ACHN (cell line): ENCODE data around the gene RNF5.
A peak's percentile ranks its signal among the peaks of the same experiment; 100 is the strongest.

ENCODE experiments used
- DNase-seq: peaks from one replicate; pipeline ENCODE4 v3.0.0-alpha.2; 2015
- in situ Hi-C: cut with HindIII; loops from 2 replicates; pipeline ENCODE4 v1.10.0; 2017; ENCODE audit warnings: low sequenced_read_pairs, low pct_ligation_motif_present, low pct_unique_long_range_greater_than_20kb

RNF5 gene

DNA sequence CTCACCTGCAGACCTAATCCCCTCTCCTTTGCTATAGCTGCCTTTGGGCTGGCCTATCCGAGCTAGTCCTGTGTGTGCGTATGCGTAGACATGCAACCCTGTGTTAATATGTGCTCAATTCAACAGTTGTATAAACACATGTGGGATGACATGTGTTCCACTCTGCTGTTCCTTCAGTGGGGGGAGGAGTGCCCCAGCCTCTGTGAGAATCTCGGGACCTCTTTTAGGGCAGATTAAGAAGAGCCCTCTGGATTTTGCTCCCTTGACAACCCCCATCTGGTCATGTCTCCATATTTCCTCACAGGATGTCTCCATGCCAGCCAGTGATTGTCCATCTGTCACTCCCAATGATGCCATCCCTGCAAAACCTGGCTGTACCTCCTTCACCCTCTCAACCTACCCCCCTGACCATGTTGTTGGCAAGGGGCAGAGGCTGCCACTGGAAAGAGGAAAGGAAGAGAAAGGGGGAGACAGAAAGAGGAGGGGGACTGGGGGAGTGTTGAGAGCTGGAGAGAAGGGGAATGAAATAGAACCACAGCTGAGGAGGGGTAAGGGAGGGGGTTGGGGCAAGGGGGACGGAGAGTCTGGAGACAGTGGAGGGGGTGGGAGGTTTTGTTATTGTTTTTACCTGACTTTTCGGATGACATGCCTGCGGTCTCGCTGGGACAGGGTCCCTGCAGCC lies 26.9 kb upstream of the RNF5 start:
- DNase-seq, result no peak
- in situ Hi-C loops, result no loop called here

DNA sequence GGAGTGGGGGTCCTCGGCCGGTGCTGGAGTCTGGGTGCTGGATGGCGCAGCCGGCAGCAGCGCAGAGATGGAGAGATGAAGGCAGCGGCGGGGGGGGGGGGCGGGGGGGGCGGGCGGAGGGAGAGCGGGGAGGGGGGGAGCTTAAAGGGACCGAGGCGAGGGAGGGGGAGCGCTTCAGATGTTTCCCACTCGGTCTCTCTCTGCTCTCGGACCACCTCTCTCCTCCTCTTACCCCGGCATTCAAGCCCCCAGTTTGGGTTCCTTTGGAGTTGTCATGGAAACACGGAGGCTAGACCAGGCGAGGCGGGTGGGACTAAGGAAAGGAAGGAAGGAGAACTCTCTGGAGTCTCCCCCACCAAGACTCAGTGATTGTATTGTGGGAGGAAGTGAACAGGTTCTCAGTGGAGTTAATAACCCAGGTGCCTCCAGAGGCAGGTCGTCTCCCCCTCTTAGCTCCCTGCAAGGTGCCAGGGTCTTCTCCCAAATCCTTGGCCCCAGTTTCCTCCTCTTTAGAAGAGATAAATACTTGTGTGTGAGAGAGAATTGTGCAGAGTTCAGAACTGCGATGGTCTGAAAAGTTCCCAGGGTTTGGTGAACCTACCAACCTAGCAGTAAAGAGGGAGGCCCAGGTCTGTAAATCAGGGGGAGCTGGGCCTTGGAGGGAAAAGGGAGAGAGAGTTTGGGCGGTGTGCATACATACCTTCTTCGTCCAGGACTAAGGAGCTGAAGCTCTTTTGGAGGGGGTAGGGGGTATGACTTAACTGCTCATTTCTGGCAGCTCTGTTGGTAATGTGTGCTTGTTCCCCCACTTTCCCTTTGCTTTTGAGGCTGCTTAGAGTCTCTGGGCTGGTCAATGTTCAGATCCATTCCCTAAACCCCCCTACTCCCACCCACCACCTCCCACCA lies 26.1 kb upstream of the RNF5 start, which contains the start of gene PRRT1:
Gene PRRT1 (minus strand): TSS at position 77 of the 906 bp plus-strand sequence. CDS start 112 bp downstream, outside the sequence.
- no peak for DNase-seq
- in situ Hi-C loops, result no loop called here

DNA sequence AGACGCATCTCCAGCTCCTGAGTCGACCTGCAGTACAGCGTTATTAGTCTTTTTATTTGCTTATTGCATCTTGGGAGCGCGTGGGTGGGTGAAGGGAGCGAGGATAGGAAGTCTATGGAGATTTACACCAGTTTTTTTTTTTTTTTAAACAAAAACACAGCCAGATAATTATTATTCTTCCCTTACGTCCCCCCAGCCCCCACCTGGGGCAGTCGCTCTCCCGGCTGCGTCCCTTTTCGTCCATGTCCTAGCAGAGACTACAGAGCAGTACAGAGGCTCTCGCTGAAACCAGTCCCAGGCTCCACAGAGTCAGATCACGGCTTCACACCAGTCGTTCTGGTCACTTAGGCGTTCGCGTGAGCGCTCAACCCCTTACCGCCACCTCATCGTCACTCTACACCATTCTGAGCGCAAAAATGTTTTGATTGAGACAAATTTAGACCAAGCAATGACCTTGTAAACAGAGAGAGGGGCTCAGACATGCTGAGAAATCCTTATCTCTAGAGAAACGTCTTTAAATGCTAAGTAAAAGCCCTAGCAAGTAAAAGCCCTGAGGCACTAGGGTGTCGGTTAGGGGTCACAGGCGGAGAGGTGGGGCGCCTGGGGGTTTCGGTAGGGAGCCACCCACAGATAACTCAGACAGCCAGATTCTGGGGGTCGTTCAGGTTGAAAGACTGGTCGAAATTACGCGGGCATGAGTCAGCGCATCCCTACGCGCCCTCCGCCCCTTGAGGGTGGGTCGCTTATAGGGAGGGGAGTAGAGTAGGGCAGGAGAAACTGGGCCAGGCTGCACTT lies 25.2 kb upstream of the RNF5 start:
- in situ Hi-C loops, result no loop called here
- DNase-seq, result peak; percentile 49

DNA sequence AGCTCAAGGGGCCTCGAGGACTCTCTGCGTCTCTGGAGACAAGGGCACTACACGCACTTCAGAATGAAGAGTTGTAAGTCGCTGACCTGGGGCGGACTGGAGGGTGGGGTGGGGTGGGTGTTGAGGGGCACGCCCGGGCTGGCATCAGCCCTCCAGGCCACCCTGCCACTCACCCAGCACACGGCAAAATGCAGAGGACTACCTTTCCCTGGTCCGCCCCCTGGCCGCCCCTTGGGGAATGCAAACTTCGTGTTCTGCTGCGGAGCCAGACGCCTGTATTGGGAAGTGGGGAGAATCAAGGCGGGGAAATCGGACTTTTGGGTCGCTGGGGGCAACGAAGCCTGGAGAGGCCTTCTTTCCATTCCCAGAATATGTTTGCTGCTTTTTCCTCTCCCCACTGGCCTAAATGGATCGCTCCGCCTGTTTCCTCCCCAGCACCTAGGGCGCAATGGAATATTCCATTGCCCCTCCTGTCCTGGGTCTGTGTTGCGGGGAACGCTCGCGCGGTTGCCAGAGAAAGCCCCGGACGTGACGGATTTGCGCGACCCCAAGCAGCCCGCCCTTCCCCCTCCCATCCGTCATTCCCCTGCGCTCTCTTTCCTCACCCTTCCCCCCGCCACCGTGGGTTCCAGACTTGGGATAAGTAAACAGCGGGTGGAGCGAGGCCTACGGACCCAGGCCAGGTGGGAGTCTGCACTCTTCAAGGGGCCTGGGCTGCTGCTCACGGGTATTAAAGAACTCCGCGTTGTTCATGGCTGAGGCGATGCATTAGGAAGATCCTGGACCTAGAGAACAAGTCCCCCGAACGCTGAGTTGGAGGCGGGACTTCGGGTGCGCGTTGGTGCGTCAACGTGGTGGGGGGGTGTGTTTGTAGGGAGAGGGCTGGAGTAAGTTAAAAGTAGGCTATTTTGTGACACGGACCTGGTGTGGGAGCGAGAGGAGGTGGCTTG lies 24.4 kb upstream of the RNF5 start, which contains the start of gene PPT2:
Gene PPT2 (plus strand): TSS at position 578 of the 950 bp plus-strand sequence. CDS start 454 bp downstream, outside the sequence.
- peak; percentile 84 for DNase-seq
- in situ Hi-C loops, result no loop called here

DNA sequence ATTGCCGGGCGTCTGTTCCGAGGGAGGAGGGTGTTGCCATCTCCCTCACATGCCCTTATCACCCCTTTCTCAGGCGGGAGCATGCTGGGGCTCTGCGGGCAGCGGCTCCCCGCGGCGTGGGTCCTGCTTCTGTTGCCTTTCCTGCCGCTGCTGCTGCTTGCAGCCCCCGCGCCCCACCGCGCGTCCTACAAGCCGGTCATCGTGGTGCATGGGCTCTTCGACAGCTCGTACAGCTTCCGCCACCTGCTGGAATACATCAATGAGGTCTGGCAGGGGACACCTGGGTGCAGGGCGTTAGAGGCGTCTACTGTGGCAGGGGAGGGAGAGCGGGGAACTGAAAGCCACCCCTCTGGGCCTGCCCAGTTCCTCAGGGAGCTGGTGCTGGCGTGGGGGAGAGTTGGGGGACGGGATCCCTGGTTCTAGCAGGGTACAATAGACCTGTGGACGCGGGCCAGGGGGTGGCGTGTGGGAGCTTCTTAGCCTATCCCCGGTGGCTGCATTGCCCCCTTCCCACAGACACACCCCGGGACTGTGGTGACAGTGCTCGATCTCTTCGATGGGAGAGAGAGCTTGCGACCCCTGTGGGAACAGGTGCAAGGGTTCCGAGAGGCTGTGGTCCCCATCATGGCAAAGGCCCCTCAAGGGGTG lies 23.6 kb upstream of the RNF5 start:
- in situ Hi-C loops, result no loop called here
- peak; percentile 70 for DNase-seq

DNA sequence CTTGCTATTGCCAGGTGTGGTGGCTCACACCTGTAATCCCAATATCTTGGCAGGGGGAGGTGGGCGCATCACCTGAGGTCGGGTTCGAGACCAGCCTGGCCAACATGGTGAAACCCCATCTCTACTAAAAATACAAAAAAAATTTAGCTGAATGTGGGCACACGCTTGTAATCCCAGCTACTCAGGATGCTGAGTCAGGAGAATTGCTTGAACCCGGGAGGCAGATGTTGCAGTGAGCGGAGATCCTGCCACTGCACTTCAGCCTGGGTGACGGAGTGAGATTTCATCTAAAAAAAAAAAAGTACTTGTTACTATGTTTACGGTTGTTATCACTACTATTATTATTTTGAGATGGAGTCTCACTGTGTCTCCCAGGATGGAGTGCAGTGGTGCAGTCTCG lies 21.3 kb upstream of the RNF5 start:
- DNase-seq, result no peak
- in situ Hi-C loops, result no loop called here

DNA sequence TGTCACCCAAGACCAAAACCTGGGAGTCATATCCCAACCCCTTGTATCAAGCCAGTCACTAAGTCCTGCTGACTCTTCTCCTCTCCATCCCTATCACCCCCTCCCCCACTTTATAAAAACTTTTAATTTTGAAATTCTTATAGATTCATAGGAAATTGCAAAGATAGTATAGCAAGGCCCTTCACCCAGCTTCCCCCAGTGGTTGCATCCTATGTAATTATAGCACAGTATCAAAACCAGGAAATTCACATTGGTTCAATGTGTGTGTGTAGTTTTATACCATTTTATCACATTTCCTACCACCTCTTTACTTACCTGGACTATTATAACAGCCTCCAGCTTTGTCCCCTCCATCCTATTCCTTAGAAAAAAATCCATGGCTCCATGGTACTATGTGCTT lies 20.2 kb upstream of the RNF5 start:
- no peak for DNase-seq

DNA sequence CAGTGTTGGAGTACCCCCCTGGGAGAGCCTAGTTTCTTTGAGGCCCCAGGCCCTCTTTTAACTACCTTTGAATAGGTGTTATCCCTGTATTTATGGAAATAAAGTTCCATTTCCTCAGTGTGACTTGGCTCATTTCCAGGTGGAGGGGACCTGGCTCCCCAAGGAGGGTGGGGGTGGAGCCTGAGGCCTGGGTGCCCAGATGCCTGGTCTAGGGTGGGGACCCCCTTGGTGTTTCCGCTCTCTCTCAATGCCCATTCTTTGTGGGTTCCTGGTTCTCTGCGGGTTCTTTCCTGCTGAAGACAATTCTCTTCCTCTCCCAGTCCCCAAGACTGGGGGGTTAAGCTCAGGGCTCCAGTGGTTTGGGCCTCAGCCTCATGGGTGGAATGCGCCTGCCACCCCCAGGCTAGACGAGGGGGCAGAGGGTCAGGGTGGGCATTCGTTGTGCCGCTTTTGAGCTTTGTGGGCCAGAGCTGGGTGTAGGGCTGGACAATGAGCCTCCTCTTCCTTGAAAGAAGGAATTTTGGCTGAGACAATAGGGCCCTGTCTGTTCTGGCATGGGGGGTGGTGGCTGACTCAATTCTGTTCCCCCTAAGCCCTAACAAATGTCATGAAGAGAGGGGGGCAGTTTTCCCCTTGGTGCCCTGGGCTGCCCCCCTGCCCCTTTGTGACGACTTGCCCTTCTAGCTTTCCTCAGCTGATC lies 14.5 kb upstream of the RNF5 start:
- no peak for DNase-seq
- in situ Hi-C loops, result no loop called here

More for the DNA sequence above, 20.2 kb upstream of the RNF5 start:
- in situ Hi-C loops, result no loop called here

DNA sequence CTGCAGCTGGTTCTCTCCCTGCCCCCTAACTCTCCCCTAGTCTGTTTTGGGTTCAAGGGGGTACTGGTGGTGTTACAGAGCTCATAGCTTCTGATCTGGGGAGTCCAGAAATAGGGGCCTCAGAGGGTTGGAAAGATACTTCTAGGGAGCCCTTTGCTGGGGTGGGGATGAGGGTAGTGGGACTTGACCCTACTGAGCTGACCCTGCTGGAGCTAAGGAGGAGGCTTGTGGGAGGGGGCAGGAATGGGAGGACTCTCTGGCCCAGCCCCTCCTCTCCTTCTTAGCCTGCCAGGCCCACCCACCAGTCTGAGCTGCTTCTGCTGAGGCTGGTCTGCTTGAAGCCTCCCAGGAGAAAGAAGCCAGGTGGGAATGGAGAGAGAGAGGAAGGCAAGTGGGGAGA lies 13.9 kb upstream of the RNF5 start, which contains the start of gene EGFL8:
Gene EGFL8 (plus strand): TSS at position 301 of the 400 bp plus-strand sequence. CDS start 1,571 bp downstream, outside the sequence.
- no peak for DNase-seq
- in situ Hi-C loops, result no loop called here

DNA sequence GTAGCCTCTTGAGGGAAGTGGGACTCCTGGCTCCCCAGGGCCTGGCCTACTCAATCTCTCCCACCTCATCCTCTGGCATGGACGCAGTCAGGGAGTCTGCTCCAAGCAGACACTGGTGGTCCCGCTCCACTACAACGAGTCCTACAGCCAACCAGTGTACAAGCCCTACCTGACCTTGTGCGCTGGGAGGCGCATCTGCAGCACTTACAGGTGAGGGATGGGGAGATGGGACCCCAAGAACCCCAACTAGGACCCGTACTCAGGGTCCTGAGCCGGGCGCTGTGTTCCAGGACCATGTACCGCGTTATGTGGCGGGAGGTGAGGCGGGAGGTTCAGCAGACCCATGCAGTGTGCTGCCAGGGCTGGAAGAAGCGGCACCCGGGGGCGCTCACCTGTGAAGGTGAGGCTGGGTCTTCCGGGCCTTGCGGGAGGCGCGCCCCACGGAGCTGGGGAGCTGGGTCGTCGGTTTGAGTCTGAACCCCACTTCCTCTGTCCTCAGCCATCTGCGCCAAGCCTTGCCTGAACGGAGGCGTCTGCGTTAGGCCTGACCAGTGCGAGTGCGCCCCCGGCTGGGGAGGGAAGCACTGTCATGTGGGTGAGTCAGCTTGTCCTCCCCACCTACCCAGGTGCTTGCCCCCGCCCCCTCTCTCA lies 11.7 kb upstream of the RNF5 start:
- in situ Hi-C loops, result no loop called here
- no peak for DNase-seq

DNA sequence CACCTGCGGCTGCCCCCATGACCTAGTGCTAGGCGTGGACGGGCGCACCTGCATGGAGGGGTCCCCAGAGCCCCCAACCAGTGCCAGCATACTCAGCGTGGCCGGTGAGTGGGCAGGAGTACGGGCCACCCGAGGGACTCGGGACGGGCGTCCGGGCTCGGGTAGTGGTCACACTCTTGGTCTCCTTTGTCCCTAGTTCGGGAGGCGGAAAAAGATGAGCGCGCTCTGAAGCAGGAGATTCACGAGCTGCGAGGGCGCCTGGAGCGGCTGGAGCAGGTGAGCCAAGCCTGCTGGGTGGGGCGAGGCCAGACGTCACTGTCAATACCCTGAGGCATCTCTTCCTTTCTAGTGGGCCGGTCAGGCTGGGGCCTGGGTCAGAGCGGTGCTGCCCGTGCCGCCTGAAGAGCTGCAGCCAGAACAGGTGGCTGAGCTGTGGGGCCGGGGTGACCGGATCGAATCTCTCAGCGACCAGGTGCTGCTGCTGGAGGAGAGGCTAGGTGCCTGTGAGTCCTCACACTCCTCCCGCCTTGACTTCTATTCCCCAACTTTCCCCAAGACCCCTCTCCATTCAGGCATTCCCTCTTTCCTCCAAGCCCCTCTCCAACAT lies 10.9 kb upstream of the RNF5 start:
- in situ Hi-C loops, result no loop called here
- no peak for DNase-seq

DNA sequence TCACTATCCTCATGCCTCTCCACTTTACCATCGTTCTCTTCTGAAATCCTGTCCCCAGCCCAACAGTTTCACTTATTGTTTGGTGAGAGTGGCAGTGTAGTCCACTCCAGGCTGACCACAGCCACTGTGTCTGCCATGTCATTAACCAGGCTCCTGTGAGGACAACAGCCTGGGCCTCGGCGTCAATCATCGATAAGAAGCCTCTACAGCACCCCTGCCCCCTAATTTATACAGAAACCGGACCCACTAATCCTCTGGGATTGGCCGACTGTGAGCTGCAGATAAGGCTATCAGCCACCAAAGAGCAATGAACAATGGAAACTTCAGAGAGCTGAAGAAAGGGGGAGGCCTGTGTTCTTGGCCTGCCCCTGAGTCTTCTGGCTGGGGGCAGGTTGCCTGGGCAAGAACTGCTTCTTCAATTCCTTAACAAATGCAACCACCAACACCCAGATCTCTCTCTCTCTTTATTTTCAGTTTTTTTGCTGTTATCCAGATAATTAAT lies 10.4 kb upstream of the RNF5 start:
- no peak for DNase-seq
- in situ Hi-C loops, result no loop called here

DNA sequence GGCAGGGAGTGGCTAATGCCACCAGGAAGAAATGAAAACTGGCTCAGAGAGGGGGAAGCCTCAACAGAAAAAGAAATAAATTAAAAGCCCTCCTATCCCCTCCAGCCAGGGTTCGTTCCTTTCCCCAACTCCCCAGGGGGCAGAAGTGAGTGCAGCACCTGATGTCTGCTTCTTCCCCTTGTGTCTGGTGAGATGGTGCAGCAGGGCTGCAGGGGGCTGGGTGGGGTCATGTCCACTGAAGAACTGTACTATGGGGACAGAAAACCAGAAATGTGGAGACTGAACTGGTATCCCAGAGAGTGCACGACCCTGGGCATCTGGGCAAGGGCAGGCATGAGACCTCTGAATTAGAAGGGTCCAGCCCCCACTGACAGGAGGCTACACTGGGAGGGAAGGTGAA lies 9.9 kb upstream of the RNF5 start:
- in situ Hi-C loops, result no loop called here
- no peak for DNase-seq

DNA sequence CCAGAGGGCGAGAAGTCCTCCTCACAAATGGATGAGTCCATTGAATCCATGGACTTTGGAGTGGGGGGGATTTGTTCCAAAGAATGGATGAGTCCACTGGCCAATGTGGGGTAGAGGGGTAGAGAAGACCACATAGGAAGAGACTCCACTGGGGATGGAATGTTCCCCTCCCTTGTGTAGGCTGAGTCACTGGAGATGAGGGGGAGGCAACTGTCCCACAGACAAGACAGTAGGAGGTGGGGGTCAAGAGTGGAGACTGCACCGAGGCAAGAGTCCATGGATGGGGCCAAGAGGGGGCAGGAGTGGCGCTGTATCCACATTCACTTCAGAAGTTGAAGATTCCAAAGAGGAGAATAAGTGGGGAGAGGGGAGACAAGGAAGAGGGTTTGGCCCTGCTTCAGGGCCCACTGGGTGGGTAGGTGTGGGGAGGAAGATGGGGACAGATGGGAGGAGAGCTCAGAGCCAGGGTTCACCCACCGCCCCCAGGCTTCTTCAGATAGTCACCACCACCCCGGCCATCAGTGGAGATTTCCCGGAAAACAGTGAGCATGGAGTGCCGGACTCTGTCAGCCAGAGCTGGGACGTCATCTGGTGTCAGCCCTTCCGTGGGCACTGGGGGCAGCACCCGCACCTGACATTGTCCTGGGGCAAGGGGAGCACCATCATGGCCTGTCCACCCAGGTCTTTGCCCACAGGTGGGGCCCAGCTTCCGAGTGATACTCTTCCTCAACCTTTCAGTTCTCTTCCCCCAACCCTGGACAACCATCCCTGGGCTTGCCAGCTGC lies 9.2 kb upstream of the RNF5 start:
- in situ Hi-C loops, result no loop called here
- no peak for DNase-seq

DNA sequence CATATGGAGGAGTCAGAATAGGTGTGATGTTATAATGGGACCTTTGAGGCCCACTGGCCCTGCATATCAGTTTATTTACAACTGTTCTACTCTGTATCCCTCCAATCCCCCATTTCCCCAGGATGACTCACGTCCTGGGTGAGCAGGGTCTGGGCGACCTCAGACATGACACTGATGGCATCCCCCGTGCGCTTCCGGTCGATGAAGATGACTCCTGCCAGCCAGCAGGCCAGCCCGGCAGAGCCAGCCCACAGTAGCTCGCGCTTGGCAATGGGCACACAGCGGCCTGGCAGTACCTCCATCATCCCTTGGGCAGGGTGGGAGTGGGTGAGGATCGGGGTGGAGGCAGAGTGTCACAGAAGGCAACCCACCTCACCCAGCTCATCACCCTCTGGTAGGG lies 7.9 kb upstream of the RNF5 start:
- no peak for DNase-seq
- in situ Hi-C loops, result no loop called here
